ENCODE measurements around the gene ADAM17. TPM values are rescaled to one million over a fixed set of nuclear protein-coding genes. Genes with fewer than 3 reads are reported as not detected.
"Not testable (repeated sequence)": the region's sequence is repeated elsewhere in the genome, so short reads cannot be mapped to it uniquely, and the experiment has no call there.

ADAM17 gene
- total RNA-seq, 1 donor from 2014 or later = 48.8 TPM

DNA sequence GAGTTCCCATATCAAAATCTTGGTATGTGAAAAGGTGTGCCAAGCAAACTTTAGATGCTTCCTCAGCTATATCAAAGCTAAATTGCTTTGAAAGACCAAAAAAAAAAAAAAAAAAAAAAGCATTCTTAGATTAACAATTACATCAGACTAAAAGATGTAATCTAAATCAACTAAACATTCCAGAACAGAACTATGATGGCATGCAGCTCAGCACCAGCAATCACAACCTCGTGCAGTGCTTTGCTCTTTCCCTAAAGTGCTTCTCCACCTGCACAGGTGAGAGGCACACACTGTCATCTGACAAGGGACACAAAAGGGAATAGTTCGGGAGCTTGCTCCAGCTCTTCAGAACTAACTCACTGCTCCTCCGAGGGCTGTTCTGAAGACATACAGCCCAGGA lies 37.5 kb downstream of the ADAM17 start:
- TF ChIP-seq, protein P1, sequence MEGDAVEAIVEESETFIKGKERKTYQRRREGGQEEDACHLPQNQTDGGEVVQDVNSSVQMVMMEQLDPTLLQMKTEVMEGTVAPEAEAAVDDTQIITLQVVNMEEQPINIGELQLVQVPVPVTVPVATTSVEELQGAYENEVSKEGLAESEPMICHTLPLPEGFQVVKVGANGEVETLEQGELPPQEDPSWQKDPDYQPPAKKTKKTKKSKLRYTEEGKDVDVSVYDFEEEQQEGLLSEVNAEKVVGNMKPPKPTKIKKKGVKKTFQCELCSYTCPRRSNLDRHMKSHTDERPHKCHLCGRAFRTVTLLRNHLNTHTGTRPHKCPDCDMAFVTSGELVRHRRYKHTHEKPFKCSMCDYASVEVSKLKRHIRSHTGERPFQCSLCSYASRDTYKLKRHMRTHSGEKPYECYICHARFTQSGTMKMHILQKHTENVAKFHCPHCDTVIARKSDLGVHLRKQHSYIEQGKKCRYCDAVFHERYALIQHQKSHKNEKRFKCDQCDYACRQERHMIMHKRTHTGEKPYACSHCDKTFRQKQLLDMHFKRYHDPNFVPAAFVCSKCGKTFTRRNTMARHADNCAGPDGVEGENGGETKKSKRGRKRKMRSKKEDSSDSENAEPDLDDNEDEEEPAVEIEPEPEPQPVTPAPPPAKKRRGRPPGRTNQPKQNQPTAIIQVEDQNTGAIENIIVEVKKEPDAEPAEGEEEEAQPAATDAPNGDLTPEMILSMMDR (IDR thresholded peaks at IDR 0.05; ENCODE audit: unreplicated experiment) = no peak
- Mint-ChIP-seq H3K36me3 (peaks cover 40% of the 10 kb centered on the region), H3K27me3 (ENCODE audit: low read depth) (no peaks in the 10 kb centered on the region), H3K4me3 (no peak overlapping the region), H3K4me1 (no peaks in the 10 kb centered on the region), H3K9me3 (no peaks in the 10 kb centered on the region), H3K27ac (no peak overlapping the region)
- no peak for DNase-seq (ENCODE audit: low spot score in 2 of 2, unreplicated experiment in 2 of 2)

DNA sequence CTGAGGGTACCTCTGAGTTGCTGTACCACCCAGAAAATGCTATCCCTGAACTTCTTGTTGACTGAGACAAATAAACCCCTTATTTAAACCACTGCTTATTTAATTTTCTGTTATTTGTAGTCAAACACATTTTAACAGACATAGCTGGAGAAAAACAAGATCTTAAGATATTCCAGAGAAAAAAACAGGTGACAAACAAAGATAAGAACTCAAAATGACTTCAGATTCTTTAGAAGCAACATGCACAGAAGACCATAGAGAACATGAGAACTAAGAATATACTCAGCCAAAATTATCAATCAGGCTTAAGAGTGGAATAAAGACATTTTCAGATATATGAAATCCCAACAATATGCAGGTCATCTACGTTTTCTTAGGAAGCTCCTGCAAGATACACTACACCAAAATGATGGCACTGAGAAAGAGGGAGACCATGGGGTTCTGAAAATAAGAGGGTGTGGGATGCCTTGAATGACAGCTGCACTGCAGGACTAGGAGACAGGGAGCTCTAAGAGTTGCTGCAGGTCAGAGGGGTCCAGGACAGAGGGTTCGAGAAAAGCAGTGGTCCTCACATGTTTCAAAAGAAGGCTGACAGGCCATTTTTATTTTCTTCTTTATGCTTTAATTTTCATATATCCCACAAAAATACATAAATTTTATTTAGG lies 38.4 kb downstream of the ADAM17 start:
- H3K4me1 Mint-ChIP-seq = no peaks in the 10 kb centered on the region
- no peaks in the 10 kb centered on the region for H3K27me3 Mint-ChIP-seq (ENCODE audit: low read depth)
- H3K9me3 Mint-ChIP-seq = no peaks in the 10 kb centered on the region
- H3K36me3 Mint-ChIP-seq = peaks cover 41% of the 10 kb centered on the region
- TF ChIP-seq, protein P1 (IDR thresholded peaks at IDR 0.05; ENCODE audit: unreplicated experiment) = no peak
- H3K4me3 Mint-ChIP-seq = no peak overlapping the region
- no peak for DNase-seq (ENCODE audit: low spot score in 2 of 2, unreplicated experiment in 2 of 2)
- H3K27ac Mint-ChIP-seq = no peak overlapping the region

DNA sequence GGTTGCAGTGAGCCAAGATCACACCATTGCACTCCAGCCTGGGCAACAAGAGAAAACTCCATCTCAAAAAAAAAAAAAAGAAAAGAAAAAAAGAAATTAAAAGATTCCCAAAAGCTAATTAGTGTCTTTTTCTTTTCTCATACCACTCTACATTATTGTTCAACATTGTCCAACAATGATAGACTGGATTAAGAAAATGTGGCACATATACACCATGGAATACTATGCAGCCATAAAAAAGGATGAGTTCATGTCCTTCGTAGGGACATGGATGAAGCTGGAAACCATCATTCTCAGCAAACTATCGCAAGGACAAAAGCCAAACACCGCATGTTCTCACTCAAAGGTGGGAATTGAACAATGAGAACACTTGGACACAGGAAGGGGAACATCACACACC lies 41.7 kb downstream of the ADAM17 start:
- peaks cover 25% of the 10 kb centered on the region for H3K36me3 Mint-ChIP-seq
- not testable (repeated sequence) for H3K9me3 Mint-ChIP-seq; H3K4me3 Mint-ChIP-seq; H3K4me1 Mint-ChIP-seq; DNase-seq (ENCODE audit: low spot score in 2 of 2, unreplicated experiment in 2 of 2); H3K27ac Mint-ChIP-seq; H3K27me3 Mint-ChIP-seq (ENCODE audit: low read depth)

DNA sequence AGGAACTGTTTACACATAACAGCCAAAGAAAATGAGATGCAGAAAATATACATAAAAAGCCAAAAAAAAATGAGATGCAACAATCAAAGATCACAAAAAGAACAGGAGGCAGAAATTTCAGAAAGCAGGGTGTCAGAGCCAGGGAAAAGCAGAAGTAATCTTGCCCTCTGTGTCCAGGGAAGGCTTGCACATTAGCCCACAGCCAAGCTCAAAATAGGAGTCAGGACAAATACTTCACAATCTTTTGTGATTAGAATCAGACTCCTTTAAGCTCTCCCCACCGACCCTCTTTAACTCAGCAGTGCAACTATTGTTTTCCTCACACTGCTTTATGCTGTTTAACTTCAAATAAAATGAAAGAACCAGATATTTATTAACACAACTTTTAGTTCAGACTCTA lies 46.7 kb downstream of the ADAM17 start:
- Mint-ChIP-seq H3K36me3 (peaks cover 31% of the 10 kb centered on the region), H3K4me3 (no peak overlapping the region), H3K9me3 (no peaks in the 10 kb centered on the region), H3K27me3 (ENCODE audit: low read depth) (no peaks in the 10 kb centered on the region), H3K27ac (peak overlapping the region; percentile 22), H3K4me1 (no peaks in the 10 kb centered on the region)
- TF ChIP-seq, protein P1 (IDR thresholded peaks at IDR 0.05; ENCODE audit: unreplicated experiment) = no peak
- DNase-seq (ENCODE audit: low spot score in 2 of 2, unreplicated experiment in 2 of 2) = no peak

DNA sequence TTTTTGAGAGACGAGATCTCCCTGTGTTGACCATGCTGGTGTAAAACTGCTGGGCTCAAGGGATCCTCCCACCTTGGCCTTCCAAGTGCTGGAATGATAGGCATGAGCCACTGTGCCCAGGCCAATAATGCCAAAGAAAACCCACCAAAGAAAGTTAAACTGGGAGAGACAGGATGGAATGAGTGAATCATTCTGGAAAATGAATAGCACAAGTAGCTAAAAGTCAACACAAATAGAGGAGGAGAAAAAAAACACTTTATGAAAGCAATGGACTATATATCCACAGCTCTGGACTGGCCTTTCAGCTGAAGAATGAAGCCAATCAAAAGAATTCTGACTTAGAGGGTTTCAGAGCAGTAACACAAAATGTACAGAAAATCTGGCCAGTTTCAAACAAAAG lies 57.4 kb downstream of the ADAM17 start:
- Mint-ChIP-seq H3K4me1 (no peaks in the 10 kb centered on the region), H3K27ac (no peak overlapping the region), H3K4me3 (no peak overlapping the region), H3K27me3 (ENCODE audit: low read depth) (no peaks in the 10 kb centered on the region), H3K36me3 (peaks cover 42% of the 10 kb centered on the region), H3K9me3 (no peaks in the 10 kb centered on the region)
- no peak for DNase-seq (ENCODE audit: low spot score in 2 of 2, unreplicated experiment in 2 of 2)
- TF ChIP-seq, protein P1 (IDR thresholded peaks at IDR 0.05; ENCODE audit: unreplicated experiment) = no peak

DNA sequence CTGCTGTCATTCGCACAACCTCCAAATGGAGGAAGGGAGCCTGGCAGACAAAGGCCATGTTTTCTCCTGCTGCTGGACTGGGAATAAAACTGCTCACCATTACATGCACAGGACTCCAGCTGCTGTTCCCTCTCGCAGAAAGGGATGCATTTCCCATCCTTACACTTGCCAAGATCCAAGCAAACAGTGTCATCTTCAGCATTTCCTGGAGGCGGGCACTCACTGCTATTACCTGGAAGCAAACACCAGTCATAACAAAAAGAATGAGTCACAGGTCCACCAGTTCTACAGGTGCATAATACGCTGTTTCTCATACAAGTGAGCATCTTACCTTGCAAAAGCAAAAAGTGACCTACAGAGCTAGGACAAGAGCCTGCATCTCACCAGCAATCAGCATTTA lies 58.6 kb downstream of the ADAM17 start:
- no peak overlapping the region for H3K27ac Mint-ChIP-seq
- no peaks in the 10 kb centered on the region for H3K4me1 Mint-ChIP-seq
- TF ChIP-seq, protein P1 (IDR thresholded peaks at IDR 0.05; ENCODE audit: unreplicated experiment) = no peak
- peaks cover 39% of the 10 kb centered on the region for H3K36me3 Mint-ChIP-seq
- H3K4me3 Mint-ChIP-seq = no peak overlapping the region
- DNase-seq (ENCODE audit: low spot score in 2 of 2, unreplicated experiment in 2 of 2) = no peak
- no peaks in the 10 kb centered on the region for H3K9me3 Mint-ChIP-seq
- H3K27me3 Mint-ChIP-seq (ENCODE audit: low read depth) = no peaks in the 10 kb centered on the region

Data from mesothelial cell of epicardium (in vitro differentiated cells).